GM12878 (cell line): ENCODE measurements around the gene IL21. TPM values are rescaled to one million over a fixed set of nuclear protein-coding genes. Genes with fewer than 3 reads are reported as not detected.

Source experiments
- ATAC-seq: fragments of 200-7000 bp; cut with Tn5 transposase; 3 replicates; pipeline ENCODE4 v1.9.1; 2020; ENCODE audit warnings: mild to moderate bottlenecking, moderate library complexity
- BruUV-seq: library from RNA; stranded (reverse); fragments of 400-500 nt; replicated peaks from 2 replicates; lab custom pipeline; 2021; lab: Mats Ljungman, UMichigan
- CTCF ChIA-PET: fragments of 300-600 bp; sonication (Branson Sonifier 250); formaldehyde crosslinking; extraction: SDS; loops from one replicate; lab custom pipeline; 2021; ENCODE audit warnings: inconsistent platforms; lab: Yijun Ruan, JAX
- POLR2A ChIA-PET: fragments of 350-600 bp; formaldehyde crosslinking; extraction: SDS; loops from one replicate; lab custom pipeline; 2021; ENCODE audit warnings: inconsistent platforms; lab: Charles Lee
- RAD21 ChIA-PET: fragments of 300-600 bp; sonication (Branson Sonifier 250); formaldehyde crosslinking; loops from one replicate; lab custom pipeline; 2023; ENCODE audit warnings: antibody characterized with exemption; ENCODE audit not compliant: unreplicated experiment; lab: Charles Lee
- SMC1A ChIA-PET: fragments of 300-600 bp; sonication (Branson Sonifier 250); formaldehyde crosslinking; loops from one replicate; lab custom pipeline; 2023; ENCODE audit not compliant: unreplicated experiment, uncharacterized antibody; lab: Charles Lee
- DNase-seq: peaks from one replicate; pipeline ENCODE4 v3.0.0-alpha.2; 2011; ENCODE audit warnings: low read depth, low spot score
- FAIRE-seq: peaks from 3 replicates; lab custom pipeline; 2011; peaks lifted over from hg19 to GRCh38; lab: Jason Lieb, UNC
- H2AFZ ChIP-seq: 2 replicates; pipeline ENCODE4 v1.6.0; 2011; ENCODE audit warnings: low read depth, low read length, control low read depth; ENCODE audit not compliant: control insufficient read depth
- H3K27ac ChIP-seq: 2 replicates; pipeline ENCODE4 v1.5.1; 2011; ENCODE audit warnings: control low read depth; ENCODE audit not compliant: control insufficient read depth, insufficient read depth
- H3K27me3 ChIP-seq, 2 experiments: replicated peaks in 1 of 2; 2 replicates each; pipeline versions ENCODE4 v1.6.0 to v1.6.1; 2011; ENCODE audit warnings: low read length in 1 of 2; ENCODE audit not compliant: control insufficient read depth in 2 of 2, insufficient read depth in 2 of 2
- H3K36me3 ChIP-seq, 2 experiments: 2 replicates each; pipeline ENCODE4 v1.5.1; 2011; ENCODE audit warnings: low read length in 1 of 2; ENCODE audit not compliant: control insufficient read depth in 2 of 2, insufficient read depth in 2 of 2
- H3K4me1 ChIP-seq: 2 replicates; pipeline ENCODE4 v1.6.1; 2011; ENCODE audit warnings: mild to moderate bottlenecking, low read length, moderate library complexity, mixed read lengths; ENCODE audit not compliant: control insufficient read depth, insufficient read depth
- H3K4me2 ChIP-seq: 2 replicates; pipeline ENCODE4 v1.6.0; 2011; ENCODE audit warnings: control low read depth; ENCODE audit not compliant: control insufficient read depth, insufficient read depth
- H3K4me3 ChIP-seq: fragments of 200-600 bp; sonication (generic); 2 replicates; pipeline ENCODE4 v1.5.1; 2016
- H3K79me2 ChIP-seq: 2 replicates; pipeline ENCODE4 v1.6.0; 2011; ENCODE audit warnings: low read length; ENCODE audit not compliant: control insufficient read depth, insufficient read depth
- H3K9ac ChIP-seq: 2 replicates; pipeline ENCODE4 v1.8.0; 2011; ENCODE audit warnings: low read length, control low read depth, mixed read lengths; ENCODE audit not compliant: control insufficient read depth, insufficient read depth
- H3K9me3 ChIP-seq: replicated peaks from 3 replicates; pipeline ENCODE4 v1.5.1; 2011; ENCODE audit warnings: mild to moderate bottlenecking, low read length; ENCODE audit not compliant: control insufficient read depth, insufficient read depth
- H4K20me1 ChIP-seq: 2 replicates; pipeline ENCODE4 v1.6.0; 2011; ENCODE audit not compliant: control insufficient read depth, insufficient read depth
- ATF2 ChIP-seq: IDR thresholded peaks from 2 replicates; pipeline ENCODE4 v1.6.1; 2012; ENCODE audit warnings: low read length, inconsistent platforms
- CBX5 ChIP-seq: sonication (generic); IDR thresholded peaks from 2 replicates; pipeline ENCODE4 v1.6.1; 2016; ENCODE audit warnings: low read depth, moderate library complexity, mild to moderate bottlenecking, inconsistent platforms
- CTCF ChIP-seq, 3 experiments: IDR thresholded peaks in 2 of 3; conservative IDR thresholded peaks in 1 of 3; 2 replicates each; pipeline ENCODE4 v1.5.1; 2011; ENCODE audit warnings: low read depth in 3 of 3, low read length in 3 of 3, mild to moderate bottlenecking in 3 of 3, control low read depth in 2 of 3, moderate library complexity in 2 of 3, inconsistent platforms in 1 of 3, mixed read lengths in 1 of 3; ENCODE audit not compliant: control insufficient read depth in 2 of 3, insufficient read depth in 1 of 3; ENCODE audit errors: extremely low read depth in 1 of 3
- HSF1 ChIP-seq: fragments of 150-350 bp; IDR thresholded peaks from 2 replicates; pipeline ENCODE4 v1.6.1; 2014; ENCODE audit warnings: mild to moderate bottlenecking, low read depth, low read length
- MLLT1 ChIP-seq: fragments of 450-650 bp; IDR thresholded peaks from 2 replicates; pipeline ENCODE4 v1.6.1; 2016; ENCODE audit warnings: mild to moderate bottlenecking
- NFXL1 ChIP-seq: fragments of 450-650 bp; IDR thresholded peaks from 2 replicates; pipeline ENCODE4 v1.6.1; 2017; ENCODE audit warnings: antibody characterized with exemption, mild to moderate bottlenecking, borderline replicate concordance
- RAD21 ChIP-seq: IDR thresholded peaks from 2 replicates; pipeline ENCODE4 v1.6.1; 2011; ENCODE audit warnings: mild to moderate bottlenecking, low read depth, low read length, moderate library complexity; ENCODE audit not compliant: insufficient read depth
- RBBP5 ChIP-seq: fragments of 200-600 bp; sonication (generic); conservative IDR thresholded peaks from 2 replicates; pipeline ENCODE4 v1.6.1; 2016
- SMC3 ChIP-seq: IDR thresholded peaks from 2 replicates; pipeline ENCODE4 v1.6.1; 2011; ENCODE audit warnings: low read length, improper control_type of control experiment, borderline replicate concordance
- SREBF2 ChIP-seq: IDR thresholded peaks from 2 replicates; pipeline ENCODE4 v1.6.1; 2012; ENCODE audit warnings: mild to moderate bottlenecking, low read length
- TBL1XR1 ChIP-seq: IDR thresholded peaks from 2 replicates; pipeline ENCODE4 v1.6.1; 2012; ENCODE audit warnings: low read depth, low read length, improper control_type of control experiment
- USF2 ChIP-seq: IDR thresholded peaks from 2 replicates; pipeline ENCODE4 v1.6.1; 2011; ENCODE audit warnings: low read depth, low read length, improper control_type of control experiment, borderline replicate concordance
- ZSCAN29 ChIP-seq: fragments of 450-650 bp; IDR thresholded peaks from 2 replicates; pipeline ENCODE4 v1.6.1; 2017; ENCODE audit warnings: mild to moderate bottlenecking, moderate library complexity
- WGBS: methylation state at CpG from one replicate; pipeline ENCODE4 v1.1.6; 2016; ENCODE audit warnings: low lambda C conversion rate; ENCODE audit not compliant: insufficient replicate concordance, insufficient coverage; ENCODE audit errors: missing lambda C conversion rate; 5-methylcytosine and 5-hydroxymethylcytosine counted together
- in situ Hi-C: fragments of 300-500 bp; cut with MboI; formaldehyde crosslinking; loops from 9 replicates; pipeline ENCODE4 v1.14.3; 2018; ENCODE audit warnings: mixed read lengths
- intact Hi-C: fragments of 100-400 bp; cut with micrococcal nuclease; formaldehyde crosslinking; loops from one replicate; pipeline ENCODE4 v1.14.2; 2022; ENCODE audit not compliant: unreplicated experiment
- polyA plus RNA-seq, 11 experiments: library from polyadenylated mRNA; depleted of rRNA in 4 of 11; unstranded in 6 of 11; stranded (reverse) in 5 of 11; fragments of >200 nt; fragmentation: Nextera tagmentation in 4 of 11; fragmentation: Illumina TruSeq in 1 of 11; extraction: Ambion mirVana in 4 of 11; extraction: Trizol in 1 of 11; gene quantifications; 1 replicate in 1 of 11; 2 replicates in 10 of 11; pipeline versions ENCODE4 v1.2.1 to v1.2.3, GENCODE V29; 2011 to 2016; ENCODE audit warnings: inconsistent platforms in 2 of 11, missing spikeins in 2 of 11, low read depth in 1 of 11
- total RNA-seq, 4 experiments: library from RNA; depleted of rRNA in 3 of 4; stranded (reverse); fragments of >200 nt in 3 of 4; fragmentation: Illumina TruSeq in 1 of 4; extraction: Trizol in 1 of 4; gene quantifications; 2 replicates each; pipeline versions ENCODE4 v1.2.1 to v1.2.3, GENCODE V29; 2013 to 2021

IL21 gene
- total and polyA plus RNA-seq, 10 of the 15 experiments (the other 5 are each of a cell fraction or from before 2014, with no cell fraction given), result not detected

GRCh38 chr4:122602277-122603142 is 18.4 kb downstream of the IL21 start:
- in situ Hi-C loops, result loop anchor here (10.0 kb wide), 1 partner anchor 312 kb away; no protein-coding TSS in a partner anchor
- ATAC-seq (peak; percentile 85), DNase-seq (no peak), FAIRE-seq (peak; percentile 59)
- Histone ChIP-seq H4K20me1 (no peaks in the 10 kb centered on the region), H3K27ac (no peak overlapping the region), H3K36me3 (no peaks in the 10 kb centered on the region), H3K4me1 (no peaks in the 10 kb centered on the region), H2AFZ (no peak overlapping the region), H3K4me3 (no peak overlapping the region), H3K4me2 (no peak overlapping the region), H3K79me2 (no peaks in the 10 kb centered on the region), H3K27me3 (peaks cover 0 to 7% of the 10 kb centered on the region in 2 experiments; a peak in 3 of 4 replicates), H3K9me3 (no peaks in the 10 kb centered on the region), H3K9ac (no peak overlapping the region)
- ChIA-PET SMC1A (interaction anchor here (0.8 to 3.7 kb wide), 12 partner anchors 9 to 778 kb away, joined by 3 to 20 read pairs (median 4); partner anchors contain the start of gene BBS12), RAD21 (interaction anchor here (0.7 to 3.8 kb wide), 7 partner anchors 9 to 312 kb away, joined by 3 to 26 read pairs (median 4); no protein-coding TSS in a partner anchor), POLR2A (no interaction called here), CTCF (interaction anchor here (0.6 to 4.5 kb wide), 19 partner anchors 9 to 738 kb away, joined by 3 to 55 read pairs (median 5); partner anchors contain the start of gene BBS12)
- no TSS peak for BruUV-seq
- 36% methylated on average over 13 of the region's 13 CpGs for WGBS
- intact Hi-C loops, result loop anchor here (1.0 to 5.0 kb wide), 3 partner anchors 50 to 310 kb away; no protein-coding TSS in a partner anchor
- TF ChIP-seq CBX5 (no peak), MLLT1 (no peak), SMC3 (peak; percentile 61; the same call in 1 of the 2 replicates), RAD21 (peak; percentile 73), USF2 (no peak), RBBP5 (no peak), ATF2 (no peak), CTCF (IDR thresholded peaks at IDR 0.05 in 2 of 3, conservative IDR thresholded peaks at IDR 0.05 in 1 of 3; ENCODE audit: control insufficient read depth in 2 of 3, extremely low read depth in 1 of 3, insufficient read depth in 1 of 3, low read depth in 3 of 3, low read length in 3 of 3) (peak; percentile 31 to 61 (median 47); a peak in 5 of 6 replicates), ZSCAN29 (no peak), NFXL1 (no peak), SREBF2 (no peak), TBL1XR1 (no peak), HSF1 (no peak)
